ENCODE data around the gene TINAG.

GRCh38 chr6:54301770-54302169 lies 6.5 kb upstream of the TINAG start:
- TF ChIP-seq SUZ12 (IDR thresholded peaks at IDR 0.05; ENCODE audit: extremely low read depth, insufficient read depth, insufficient read length) = no peak
- no peak for TF ChIP-seq ZNF274 (IDR thresholded peaks at IDR 0.05; ENCODE audit: low read depth, low read length)
